HG03175 (cell line): ENCODE measurements around the gene MRPL53.
"Not testable (repeated sequence)": the region's sequence is repeated elsewhere in the genome, so short reads cannot be mapped to it uniquely, and the experiment has no call there.

Source experiments
- ATAC-seq: cut with Tn5 transposase; IDR thresholded peaks from one replicate; pipeline ENCODE4 v1.9.1; 2021; ENCODE audit warnings: mild to moderate bottlenecking, moderate library complexity; ENCODE audit not compliant: unreplicated experiment

The MRPL53 gene

DNA sequence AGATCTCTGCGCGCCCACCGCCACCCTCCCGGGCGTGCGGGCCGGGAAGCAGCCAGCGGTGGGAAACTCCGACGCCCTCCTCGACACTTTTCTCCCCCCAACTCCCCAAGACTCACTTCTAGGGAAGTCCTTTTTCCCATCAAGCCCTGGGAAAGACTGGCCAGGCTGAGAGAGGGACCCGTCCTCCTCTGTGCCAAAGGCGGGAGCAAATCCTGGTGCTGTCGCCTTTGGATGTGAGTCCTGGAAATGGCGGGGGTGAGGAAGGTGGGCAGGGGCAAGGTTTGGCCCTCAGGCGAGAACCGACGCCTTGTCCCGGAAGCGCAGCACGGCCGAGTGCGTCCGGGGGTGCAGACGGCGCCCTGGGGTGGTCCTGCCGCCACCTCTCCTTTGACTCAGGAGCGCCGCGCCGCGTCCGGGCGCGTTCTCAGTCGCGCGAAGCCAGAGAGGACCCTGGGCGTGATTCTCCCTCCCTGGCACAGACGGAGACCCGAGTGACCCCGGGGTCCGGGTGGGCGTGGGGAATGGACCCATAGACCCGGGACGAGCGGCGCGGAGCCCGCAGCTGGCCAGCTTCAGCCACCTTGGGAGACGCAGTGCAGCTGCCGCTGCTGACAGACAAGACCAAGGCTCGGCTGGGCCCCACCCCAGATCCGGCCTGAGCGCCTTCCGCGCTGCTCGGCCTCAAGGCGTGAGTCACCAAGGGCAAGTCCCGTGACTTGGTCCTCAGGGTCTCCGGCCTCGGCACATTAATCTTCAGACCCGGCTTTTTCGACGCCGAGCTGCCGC lies 30.4 kb upstream of the MRPL53 start:
- ATAC-seq = peak; percentile 29

DNA sequence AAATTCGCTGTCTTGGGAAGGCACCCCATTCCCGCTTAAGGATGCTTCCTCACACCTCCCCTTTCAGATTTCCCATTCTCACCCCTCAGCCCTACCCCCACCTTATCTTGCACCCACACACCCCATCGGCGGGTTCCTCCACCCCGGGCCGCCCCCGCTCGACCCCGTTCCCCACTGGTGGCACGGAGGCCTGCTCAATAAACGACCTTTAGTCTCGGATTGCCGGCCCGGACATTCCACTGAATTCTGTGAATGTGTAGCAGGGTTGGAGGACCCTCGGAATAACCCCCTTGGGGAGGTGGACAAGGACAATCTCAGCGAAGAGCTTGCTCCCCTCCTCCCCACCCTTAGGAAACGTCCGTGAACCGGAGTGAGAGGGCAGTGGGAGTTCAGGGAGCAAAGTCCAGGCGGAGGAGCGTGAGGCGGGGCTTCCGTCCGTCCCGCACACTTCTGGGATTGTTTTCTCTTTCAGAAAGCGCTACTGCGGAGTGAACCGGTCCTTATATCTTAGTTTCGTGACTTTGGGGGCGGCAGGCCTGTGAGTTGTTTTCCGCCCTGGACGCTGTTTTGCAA lies 29.8 kb upstream of the MRPL53 start:
- ATAC-seq = no peak

DNA sequence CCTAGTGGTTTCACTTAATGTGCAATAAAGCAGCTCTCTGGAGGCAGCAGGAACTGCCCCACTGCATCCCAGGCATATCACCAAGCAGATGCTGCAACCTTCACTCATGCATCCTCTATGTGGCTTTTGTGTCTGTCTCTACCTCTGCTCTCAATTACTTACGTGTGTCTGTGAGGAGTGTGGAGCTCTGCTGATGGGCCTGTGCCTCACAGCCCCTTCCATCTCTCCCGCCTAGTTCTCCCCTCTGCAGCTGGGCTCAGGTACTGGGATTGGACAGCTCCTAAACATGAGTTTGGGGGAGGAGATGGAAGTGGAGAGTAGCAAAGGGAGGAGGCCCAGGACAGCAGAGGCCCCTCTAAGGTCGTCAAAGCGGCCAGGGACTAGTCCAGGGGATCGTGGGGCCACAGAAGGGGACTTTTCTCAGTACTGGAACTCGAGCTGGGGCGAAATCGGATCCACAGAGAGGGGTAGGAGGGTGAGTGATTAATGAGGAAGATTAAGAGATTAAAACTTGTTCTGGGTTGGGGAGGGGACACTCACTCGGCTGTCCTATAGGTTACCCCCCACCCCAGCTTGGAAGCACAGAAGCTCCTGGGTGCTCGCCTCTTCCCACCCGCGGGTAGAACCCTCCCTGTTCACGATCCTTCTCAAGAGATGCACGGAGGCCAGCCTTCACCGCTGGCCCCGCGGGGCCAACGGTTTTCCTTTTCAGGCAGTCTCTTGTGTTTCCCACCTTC lies 29.0 kb upstream of the MRPL53 start:
- ATAC-seq = no peak

DNA sequence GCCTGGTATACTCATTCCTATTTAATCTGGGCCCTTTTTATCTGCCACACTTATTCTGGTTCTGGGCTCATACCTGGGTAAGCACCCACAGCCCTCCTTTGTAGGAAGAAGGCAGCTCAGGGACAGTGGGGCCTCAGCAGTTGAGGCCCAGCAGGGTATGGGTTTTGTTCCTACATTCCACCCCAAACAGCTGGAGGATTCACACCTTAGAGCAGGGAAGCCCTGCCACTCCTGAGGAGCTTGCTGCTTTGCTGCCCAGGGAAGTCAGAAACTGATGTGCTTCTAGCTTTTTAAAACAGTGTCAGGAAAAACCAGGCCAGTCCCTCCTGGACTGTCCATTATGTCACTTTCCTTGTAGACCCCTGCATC lies 28.1 kb upstream of the MRPL53 start:
- ATAC-seq = no peak

DNA sequence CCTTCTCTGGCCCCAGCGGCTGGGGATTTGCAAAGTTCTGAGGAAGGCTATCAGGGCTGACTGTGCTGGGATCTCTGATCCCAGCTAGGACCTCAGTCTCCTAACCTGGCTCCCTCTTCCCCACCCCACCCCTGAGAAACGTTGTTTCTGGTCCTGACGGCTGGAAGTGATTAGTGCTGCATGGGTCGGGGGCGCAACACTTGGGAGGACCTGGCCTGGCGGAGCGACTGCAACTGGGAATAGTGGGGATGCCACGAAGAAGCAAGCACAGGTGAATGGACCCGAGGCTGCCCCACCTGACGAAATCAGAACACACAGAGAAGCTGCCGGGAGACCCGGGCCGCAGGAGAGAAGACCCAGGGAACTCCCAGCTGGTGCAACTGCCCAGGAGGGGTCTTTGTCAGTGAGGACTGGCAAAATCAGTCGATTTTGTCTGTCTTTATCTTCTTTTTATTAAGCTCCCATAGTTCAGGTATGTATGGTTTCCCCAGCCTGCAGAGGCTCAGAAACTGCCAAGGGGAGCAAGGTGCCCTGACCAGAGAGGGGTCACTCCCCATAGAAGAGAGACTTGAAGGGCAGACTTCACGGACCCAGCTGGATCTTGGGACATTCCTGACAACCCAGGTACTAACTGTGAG lies 27.6 kb upstream of the MRPL53 start:
- ATAC-seq = no peak

DNA sequence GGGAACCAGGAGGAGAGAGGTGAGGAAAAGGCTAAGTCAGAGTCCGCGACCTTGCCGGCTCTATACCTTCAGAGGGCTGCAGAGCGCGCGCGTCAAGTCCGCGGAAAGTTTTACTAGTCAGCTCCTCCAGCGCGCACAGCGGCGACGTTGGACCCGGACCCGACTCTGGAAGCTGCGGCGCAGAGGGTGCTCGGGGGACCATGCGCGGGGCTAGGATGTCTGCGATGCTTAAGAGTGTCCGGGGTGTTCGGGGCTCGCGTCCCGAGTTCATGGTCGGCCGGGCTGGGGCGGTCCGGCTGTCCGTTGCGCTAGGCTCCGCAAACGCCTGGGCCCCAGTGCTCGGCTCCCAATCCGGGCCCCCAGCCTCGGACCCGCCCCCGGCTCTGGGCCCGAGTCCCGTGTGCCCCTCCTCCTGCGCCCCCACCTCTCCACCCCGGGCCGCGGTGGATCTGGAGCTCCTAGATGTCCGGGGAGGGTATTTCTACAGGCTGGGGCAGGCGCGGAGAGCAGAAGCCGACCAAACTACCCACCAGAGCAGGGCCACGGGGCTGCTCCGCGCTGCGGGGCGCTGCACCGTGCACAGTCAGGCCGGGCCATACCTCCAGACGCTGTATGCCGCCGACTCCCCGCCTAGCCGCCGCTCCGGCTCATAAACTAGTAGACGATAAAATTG lies 26.9 kb upstream of the MRPL53 start, which contains the start of gene LBX2:
Gene LBX2 (minus strand): TSS at position 337 of the 673 bp plus-strand sequence. CDS start 66 bp downstream, at position 271.
- ATAC-seq = no peak

DNA sequence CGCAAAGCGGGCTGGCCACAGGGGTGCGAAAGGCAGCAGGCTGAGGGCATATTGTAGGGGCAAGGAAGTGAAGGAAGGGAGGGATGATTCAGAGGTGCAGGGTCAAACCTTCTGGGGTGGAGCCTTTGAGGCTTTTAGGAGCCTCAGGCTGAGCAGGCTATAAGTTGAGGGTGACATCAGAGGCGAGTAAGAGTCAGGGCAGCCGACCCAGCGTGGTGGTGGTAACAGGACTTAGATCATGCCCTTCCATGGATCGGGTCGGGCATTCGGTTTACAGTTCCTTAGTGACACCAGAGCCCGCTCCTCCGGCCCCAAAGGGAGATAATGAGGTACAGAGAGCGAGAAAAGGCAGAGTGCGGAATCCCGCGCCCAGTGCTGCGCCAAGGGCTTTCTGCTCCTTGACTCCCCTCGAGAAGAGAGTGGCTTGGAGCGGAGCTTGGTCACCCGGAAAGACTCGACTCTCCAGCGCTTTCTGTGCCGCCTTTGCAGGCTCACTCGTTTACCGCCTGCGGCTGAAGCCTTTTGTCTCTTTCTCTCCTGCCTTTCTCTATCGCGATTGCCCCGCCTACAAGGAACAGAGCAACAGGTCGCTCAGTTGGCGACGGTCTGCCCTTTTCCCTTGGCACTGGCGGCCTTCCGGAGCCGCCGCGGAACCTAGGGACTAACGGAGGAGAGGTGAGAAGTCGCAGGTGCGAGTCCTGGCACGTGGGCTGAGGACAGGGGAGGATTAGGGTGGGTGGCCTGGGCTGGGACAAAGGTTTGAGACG lies 26.2 kb upstream of the MRPL53 start:
- peak; percentile 28 for ATAC-seq

DNA sequence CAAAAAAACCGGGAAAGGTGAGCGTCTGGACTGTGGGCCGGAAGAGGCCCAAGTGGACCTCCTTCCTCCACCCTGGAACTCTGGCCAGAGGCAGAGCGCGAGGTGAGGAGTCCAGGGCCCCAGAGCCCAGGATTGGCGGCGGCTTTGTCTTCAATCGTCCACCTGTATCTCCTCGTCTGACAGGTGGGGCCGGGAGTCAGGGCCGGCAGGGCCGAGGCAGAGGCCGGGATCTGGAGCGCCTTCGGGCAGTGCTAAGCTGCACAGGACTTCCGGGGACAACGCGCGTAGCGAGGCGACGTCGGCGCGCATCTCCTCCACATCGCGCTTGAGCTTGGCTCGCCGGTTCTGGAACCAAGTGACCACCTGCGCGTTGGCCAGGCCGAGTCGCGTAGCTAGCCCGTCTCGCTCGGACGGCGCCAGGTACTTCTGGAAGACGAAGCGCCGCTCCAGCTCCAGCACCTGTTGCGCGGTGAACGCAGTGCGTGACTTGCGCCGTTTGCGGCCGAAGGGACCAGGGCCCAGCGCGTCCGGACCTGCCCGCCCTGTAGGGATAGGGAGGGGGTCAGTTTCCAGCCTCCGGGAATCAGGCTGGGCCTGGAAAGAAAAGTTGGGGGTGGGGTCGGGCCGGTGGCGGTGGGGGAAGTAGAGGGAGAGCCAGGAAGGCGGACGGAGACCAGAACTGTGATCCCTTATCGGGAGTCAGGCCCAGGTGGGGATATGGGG lies 25.5 kb upstream of the MRPL53 start:
- ATAC-seq = no peak

DNA sequence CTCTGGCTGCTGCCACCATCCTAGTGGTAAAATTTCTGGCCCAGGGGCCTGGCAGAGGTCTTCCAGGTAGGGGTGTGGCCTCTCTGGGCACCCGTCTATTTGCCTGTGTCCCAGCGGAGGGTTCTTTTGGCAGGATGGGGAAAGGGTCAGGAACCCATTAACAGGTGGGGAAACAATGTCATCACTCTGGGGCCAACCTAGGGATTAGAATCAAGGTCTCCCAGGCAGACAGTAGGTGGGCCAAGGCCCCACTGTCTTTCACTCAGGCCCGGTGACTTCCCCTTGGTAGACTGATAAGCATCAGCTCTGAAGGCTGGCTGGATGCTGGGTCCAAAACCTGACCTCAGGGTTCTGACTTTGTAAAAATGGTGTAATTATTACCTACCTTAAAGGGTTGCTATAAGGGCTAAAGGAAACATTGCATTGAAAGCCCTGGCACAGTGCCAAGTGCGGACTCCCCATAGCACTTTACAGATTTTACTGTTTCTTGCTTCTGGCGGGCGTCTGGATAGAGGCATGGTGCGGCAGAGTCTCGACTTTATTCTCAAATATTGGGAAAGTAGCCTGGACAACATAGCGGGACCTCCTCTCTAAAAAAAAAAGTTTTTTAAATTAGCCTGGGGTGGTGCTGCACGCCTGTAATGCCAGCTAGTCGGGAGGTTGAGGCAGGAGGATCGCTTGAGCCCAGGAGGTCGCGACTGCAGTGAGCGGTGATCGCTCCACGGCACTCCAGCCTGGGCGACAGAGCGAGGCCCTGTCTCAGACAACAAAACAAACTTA lies 24.7 kb upstream of the MRPL53 start:
- ATAC-seq = no peak

DNA sequence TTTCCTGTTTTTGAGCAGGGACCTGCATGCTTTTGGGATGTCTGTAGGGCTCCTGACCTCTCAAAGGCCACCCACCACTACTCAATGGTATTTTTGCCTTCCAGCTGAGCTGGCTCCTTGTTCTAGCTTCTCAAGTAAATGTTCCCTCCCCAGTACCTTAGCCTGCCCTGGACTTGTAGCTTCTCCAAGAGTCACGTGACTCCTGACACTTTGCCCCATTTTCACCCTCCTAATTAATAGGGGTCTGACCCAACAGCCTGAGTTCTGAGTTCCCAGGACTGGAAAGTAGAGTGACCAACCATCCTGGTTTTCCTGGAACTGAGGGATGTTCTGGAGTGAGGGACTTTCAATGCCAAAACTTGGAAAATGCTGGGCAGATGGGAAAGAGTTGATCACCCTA lies 23.0 kb upstream of the MRPL53 start:
- ATAC-seq = no peak

DNA sequence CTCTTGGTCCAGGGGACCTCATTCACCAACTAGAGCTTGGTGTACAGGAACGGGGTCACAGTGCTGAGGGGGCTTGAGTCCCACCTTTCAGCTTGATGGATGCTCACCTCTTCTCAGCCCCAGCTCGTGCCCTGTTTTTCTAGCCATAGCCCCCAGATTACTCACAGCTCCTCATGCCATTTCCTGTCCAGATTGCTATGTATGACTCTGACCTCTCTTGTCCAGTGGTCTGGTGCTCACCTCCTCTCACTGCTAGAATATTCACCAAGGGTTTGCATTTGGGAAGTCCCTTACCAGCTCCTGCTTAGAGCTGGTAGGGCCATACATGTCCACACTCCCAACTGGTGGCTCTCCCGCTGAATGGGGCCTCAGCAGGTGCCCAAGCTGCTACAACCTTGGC lies 21.1 kb upstream of the MRPL53 start:
- no peak for ATAC-seq

DNA sequence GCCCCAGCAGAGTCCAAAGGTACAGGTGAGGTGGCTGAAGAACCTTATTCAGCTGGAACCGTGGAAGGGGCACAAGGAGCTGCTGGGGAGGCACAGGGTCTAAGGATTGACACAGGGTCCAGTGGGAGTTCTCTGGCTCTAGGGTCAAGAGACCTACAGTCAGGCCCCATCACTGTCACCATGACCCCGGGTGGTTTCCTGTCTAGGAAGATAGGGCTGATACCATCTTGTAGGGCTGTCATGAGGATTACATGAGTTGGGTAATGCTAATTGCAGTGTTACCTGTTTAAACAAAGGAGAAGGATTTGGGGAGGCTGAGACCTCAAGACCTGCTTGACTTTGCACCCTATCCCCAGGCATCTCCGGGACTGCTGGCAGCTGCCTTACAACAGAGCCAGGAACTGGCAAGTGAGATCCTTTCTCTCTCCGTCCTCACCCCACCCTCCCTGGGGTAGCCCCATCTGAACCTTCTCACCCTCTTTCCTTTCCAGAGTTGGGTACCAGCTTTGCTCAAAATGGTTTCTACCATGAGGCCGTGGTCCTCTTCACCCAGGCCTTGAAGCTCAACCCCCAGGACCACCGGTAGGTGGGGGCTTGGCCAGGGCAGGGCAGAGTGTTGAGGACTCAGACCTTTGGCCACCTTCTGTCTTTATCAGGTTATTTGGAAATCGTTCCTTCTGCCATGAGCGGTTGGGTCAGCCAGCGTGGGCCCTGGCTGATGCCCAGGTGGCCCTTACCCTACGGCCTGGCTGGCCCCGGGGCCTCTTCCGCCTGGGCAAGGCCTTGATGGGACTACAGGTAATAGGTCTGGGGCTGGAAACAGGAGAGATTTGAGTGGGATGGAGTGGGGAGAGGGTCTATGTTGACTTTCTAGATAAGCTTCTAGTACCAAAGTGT lies 19.4 kb upstream of the MRPL53 start:
- ATAC-seq = no peak

DNA sequence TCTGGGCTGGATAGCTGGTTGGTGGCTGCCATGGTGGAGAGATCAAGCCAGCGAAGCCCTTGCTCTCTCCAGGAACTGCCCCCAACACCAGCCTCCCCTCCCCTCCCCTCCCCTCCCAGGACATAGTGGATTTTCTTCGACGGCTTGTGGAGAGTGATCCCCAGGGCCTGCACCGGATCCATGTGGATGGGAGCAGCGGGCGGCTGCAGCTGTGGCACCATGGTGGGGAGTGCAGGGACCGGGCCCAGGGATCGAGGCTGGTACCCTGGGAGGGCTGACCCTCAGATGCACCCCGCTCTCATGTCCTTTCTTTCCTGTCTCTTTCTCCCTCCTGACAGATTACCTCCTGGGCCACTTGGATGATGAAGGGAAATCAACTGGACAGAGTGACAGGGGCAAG lies 17.4 kb upstream of the MRPL53 start:
- ATAC-seq = no peak

DNA sequence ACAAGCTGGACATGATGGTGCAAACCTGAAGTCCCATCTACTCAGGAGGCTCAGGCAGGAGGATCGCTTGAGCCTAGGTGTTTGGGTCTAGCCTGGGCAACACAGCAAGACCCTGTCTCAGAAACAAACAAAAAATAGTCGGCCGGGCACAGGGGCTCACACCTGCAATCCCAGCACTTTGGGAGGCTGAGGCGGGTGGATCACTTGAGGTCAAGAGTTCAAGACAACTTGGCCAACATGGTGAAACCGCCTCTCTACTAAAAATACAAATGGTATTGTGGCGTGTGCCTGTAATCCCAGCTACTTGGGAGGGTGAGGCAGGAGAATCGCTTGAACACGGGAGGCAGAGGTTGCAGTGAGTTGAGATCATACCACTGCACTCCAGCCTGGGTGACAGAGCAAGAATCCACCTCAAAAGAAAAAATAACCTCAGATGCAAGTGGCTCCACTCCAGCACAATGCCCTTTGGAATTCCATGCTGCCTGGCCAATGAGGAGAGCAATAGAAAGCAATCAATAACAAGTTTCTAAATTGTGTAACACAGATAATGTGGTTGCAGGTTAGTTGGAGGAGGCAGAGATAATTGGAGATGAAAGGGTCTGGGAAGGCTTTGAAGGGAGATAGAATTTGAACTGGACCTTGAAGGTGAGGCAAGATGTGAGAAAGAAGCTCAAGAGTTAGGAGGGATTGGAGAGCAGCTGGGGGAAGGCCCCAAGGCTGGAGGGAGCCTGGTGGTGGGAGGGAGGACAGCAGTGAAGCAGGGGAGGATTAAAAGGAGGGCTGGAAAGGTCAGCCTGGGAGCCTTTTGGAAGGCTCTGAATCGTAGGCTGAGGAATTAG lies 16.4 kb upstream of the MRPL53 start:
- ATAC-seq = no peak

DNA sequence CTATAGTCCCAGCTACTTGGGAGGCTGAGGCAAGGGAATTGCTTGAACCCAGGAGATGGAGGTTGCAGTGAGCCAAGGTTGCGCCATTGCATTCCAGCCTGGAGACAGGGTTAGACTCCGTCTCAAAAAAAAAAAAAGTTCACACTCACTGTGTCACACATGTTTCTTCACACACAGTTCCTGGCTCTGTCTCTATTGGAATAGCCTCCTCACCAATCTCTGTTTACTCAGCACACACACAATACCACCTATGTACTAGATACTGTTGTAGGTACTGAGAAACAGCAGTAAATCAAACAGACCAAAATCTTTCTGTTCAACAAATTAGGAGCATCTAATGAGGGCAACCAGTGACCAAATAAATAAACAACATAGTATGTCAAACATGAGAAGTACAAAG lies 13.7 kb upstream of the MRPL53 start:
- no peak for ATAC-seq

DNA sequence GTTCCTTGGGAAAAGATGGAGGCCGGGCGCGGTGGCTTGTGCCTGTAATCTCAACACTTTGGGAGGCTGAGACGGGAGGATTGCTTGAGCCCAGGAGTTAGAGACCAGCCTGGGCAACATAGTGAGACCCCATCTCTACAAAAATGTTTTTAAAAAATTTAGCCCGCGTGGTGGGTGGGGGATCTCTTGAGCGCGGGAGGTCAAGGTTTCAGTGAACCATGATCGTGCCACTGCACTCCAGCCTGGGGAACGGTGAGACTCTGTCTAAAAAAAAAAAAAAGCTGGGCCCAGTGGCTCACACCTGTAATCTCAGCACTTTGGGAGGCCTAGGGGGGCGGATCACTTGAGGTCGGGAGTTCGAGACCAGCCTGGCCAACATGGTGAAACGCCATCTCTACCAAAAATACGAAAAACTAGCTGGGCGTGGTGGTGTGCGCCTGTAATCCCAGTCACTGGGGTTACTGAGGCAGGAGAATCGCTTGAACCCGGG lies 11.2 kb upstream of the MRPL53 start:
- ATAC-seq = not testable (repeated sequence)
